NCI-H774 (cell line): ENCODE data around the gene LGI4.

Source experiments
- DNase-seq: peaks from one replicate; lab custom pipeline; 2025; lab: John Stamatoyannopoulos, UW

Gene LGI4

GRCh38 chr19:35085947-35086346, 48.9 kb downstream of the LGI4 start:
- no peak for DNase-seq

- no peak for DNase-seq
These were observed 50.4 kb downstream of the LGI4 start for GRCh38 chr19:35084509-35084762.

GRCh38 chr19:35083691-35084508, 51.0 kb downstream of the LGI4 start:
- DNase-seq = no peak

- no peak for DNase-seq
These were observed 53.7 kb downstream of the LGI4 start for GRCh38 chr19:35081201-35081600.

- no peak for DNase-seq
These were observed 54.2 kb downstream of the LGI4 start for GRCh38 chr19:35080613-35081170.

- no peak for DNase-seq
These were observed 55.0 kb downstream of the LGI4 start for GRCh38 chr19:35079826-35080225.

- DNase-seq = no peak
These were observed 57.2 kb downstream of the LGI4 start for GRCh38 chr19:35077411-35078223.

- DNase-seq = no peak
These were observed 58.2 kb downstream of the LGI4 start for GRCh38 chr19:35076657-35077056.

GRCh38 chr19:35076026-35076370, 58.9 kb downstream of the LGI4 start:
- no peak for DNase-seq

GRCh38 chr19:35075202-35076025, 59.4 kb downstream of the LGI4 start:
- DNase-seq = no peak
